GM12878 (cell line): Measurements from ENCODE around the gene RNF41. TPM values are rescaled to one million over a fixed set of nuclear protein-coding genes. Genes with fewer than 3 reads are reported as not detected.

Experiments used
- EP300 ChIP-seq, 2 experiments: fragments of 150-350 bp in 1 of 2; IDR thresholded peaks; 2 replicates each; pipeline ENCODE4 v1.6.1; 2011 to 2012; ENCODE audit warnings: low read depth in 2 of 2, low read length in 2 of 2, borderline replicate concordance in 1 of 2, improper control_type of control experiment in 1 of 2, inconsistent platforms in 1 of 2; ENCODE audit not compliant: control insufficient read depth in 1 of 2
- ESRRA ChIP-seq: IDR thresholded peaks from 2 replicates; pipeline ENCODE4 v1.6.1; 2012; ENCODE audit warnings: mild to moderate bottlenecking, low read length, improper control_type of control experiment
- FOXK2 ChIP-seq: fragments of 450-650 bp; IDR thresholded peaks from 2 replicates; pipeline ENCODE4 v1.6.1; 2017; ENCODE audit warnings: mild to moderate bottlenecking, moderate library complexity
- FOXM1 ChIP-seq: IDR thresholded peaks from 2 replicates; pipeline ENCODE4 v1.6.1; 2012; ENCODE audit warnings: low read depth, mild to moderate bottlenecking, inconsistent platforms, low read length, moderate library complexity
- HDAC2 ChIP-seq: fragments of 200-600 bp; sonication (generic); IDR thresholded peaks from 2 replicates; pipeline ENCODE4 v1.6.1; 2017
- IKZF1 ChIP-seq: fragments of 450-650 bp; conservative IDR thresholded peaks from 2 replicates; pipeline ENCODE4 v1.6.1; 2017; ENCODE audit warnings: antibody characterized with exemption, mild to moderate bottlenecking
- KAT2A ChIP-seq: conservative IDR thresholded peaks from 2 replicates; pipeline ENCODE4 v1.6.1; 2011; ENCODE audit warnings: low read depth, low read length; ENCODE audit not compliant: control insufficient read depth
- NFYB ChIP-seq: IDR thresholded peaks from 2 replicates; pipeline ENCODE4 v1.6.1; 2011; ENCODE audit warnings: low read depth, mild to moderate bottlenecking, low read length, improper control_type of control experiment, moderate library complexity; ENCODE audit not compliant: insufficient read depth
- NR2C2 ChIP-seq: IDR thresholded peaks from 2 replicates; pipeline ENCODE4 v1.6.1; 2011; ENCODE audit warnings: borderline replicate concordance, low read depth; ENCODE audit not compliant: control insufficient read depth, insufficient read length
- NR2F1 ChIP-seq: fragments of 450-650 bp; conservative IDR thresholded peaks from 2 replicates; pipeline ENCODE4 v1.6.1; 2017; ENCODE audit warnings: mild to moderate bottlenecking
- NRF1 ChIP-seq: conservative IDR thresholded peaks from 2 replicates; pipeline ENCODE4 v1.6.1; 2011; ENCODE audit warnings: mild to moderate bottlenecking, low read depth, low read length, improper control_type of control experiment
- RBBP5 ChIP-seq: fragments of 200-600 bp; sonication (generic); conservative IDR thresholded peaks from 2 replicates; pipeline ENCODE4 v1.6.1; 2016
- YBX1 ChIP-seq: fragments of 450-650 bp; IDR thresholded peaks from 2 replicates; pipeline ENCODE4 v1.6.1; 2016; ENCODE audit warnings: antibody characterized with exemption
- polyA plus RNA-seq, 11 experiments: library from polyadenylated mRNA; depleted of rRNA in 4 of 11; unstranded in 6 of 11; stranded (reverse) in 5 of 11; fragments of >200 nt; fragmentation: Nextera tagmentation in 4 of 11; fragmentation: Illumina TruSeq in 1 of 11; extraction: Ambion mirVana in 4 of 11; extraction: Trizol in 1 of 11; gene quantifications; 1 replicate in 1 of 11; 2 replicates in 10 of 11; pipeline versions ENCODE4 v1.2.1 to v1.2.3, GENCODE V29; 2011 to 2016; ENCODE audit warnings: inconsistent platforms in 2 of 11, missing spikeins in 2 of 11, low read depth in 1 of 11
- total RNA-seq, 4 experiments: library from RNA; depleted of rRNA in 3 of 4; stranded (reverse); fragments of >200 nt in 3 of 4; fragmentation: Illumina TruSeq in 1 of 4; extraction: Trizol in 1 of 4; gene quantifications; 2 replicates each; pipeline versions ENCODE4 v1.2.1 to v1.2.3, GENCODE V29; 2013 to 2021
- TF ChIP-seq, protein P1 (sequence below): IDR thresholded peaks from 2 replicates; pipeline ENCODE4 v1.6.1; 2012; ENCODE audit warnings: low read depth, low read length, improper control_type of control experiment
- TF ChIP-seq, protein P2 (sequence below): fragments of 450-650 bp; IDR thresholded peaks from 2 replicates; pipeline ENCODE4 v1.6.1; 2017; ENCODE audit warnings: mild to moderate bottlenecking, low read depth, inconsistent platforms; ENCODE audit not compliant: poor library complexity, severe bottlenecking
- TF ChIP-seq, protein P3 (sequence below): IDR thresholded peaks from 2 replicates; pipeline ENCODE4 v1.6.1; 2011; ENCODE audit warnings: mild to moderate bottlenecking, low read depth, low read length, moderate library complexity; ENCODE audit not compliant: insufficient replicate concordance
- TF ChIP-seq, protein P4 (sequence below): fragments of 150-350 bp; IDR thresholded peaks from 2 replicates; pipeline ENCODE4 v1.6.1; 2016; ENCODE audit warnings: low read depth, low read length
- TF ChIP-seq, protein P5 (sequence below): IDR thresholded peaks from 2 replicates; pipeline ENCODE4 v1.6.1; 2011; ENCODE audit warnings: borderline replicate concordance, low read depth, mild to moderate bottlenecking, moderate library complexity, mixed read lengths, low read length; ENCODE audit not compliant: insufficient read depth; ENCODE audit errors: extremely low read length
- TF ChIP-seq, protein P6 (sequence below), 3 experiments: IDR thresholded peaks in 2 of 3; conservative IDR thresholded peaks in 1 of 3; 2 replicates each; pipeline ENCODE4 v1.5.1; 2011; ENCODE audit warnings: low read depth in 3 of 3, low read length in 3 of 3, mild to moderate bottlenecking in 3 of 3, control low read depth in 2 of 3, moderate library complexity in 2 of 3, inconsistent platforms in 1 of 3, mixed read lengths in 1 of 3; ENCODE audit not compliant: control insufficient read depth in 2 of 3, insufficient read depth in 1 of 3; ENCODE audit errors: extremely low read depth in 1 of 3

Gene RNF41
- total and polyA plus RNA-seq, 10 of the 15 experiments (the other 5 are each of a cell fraction or from before 2014, with no cell fraction given) = 11.1 to 47.8 (median 30.6) TPM

DNA sequence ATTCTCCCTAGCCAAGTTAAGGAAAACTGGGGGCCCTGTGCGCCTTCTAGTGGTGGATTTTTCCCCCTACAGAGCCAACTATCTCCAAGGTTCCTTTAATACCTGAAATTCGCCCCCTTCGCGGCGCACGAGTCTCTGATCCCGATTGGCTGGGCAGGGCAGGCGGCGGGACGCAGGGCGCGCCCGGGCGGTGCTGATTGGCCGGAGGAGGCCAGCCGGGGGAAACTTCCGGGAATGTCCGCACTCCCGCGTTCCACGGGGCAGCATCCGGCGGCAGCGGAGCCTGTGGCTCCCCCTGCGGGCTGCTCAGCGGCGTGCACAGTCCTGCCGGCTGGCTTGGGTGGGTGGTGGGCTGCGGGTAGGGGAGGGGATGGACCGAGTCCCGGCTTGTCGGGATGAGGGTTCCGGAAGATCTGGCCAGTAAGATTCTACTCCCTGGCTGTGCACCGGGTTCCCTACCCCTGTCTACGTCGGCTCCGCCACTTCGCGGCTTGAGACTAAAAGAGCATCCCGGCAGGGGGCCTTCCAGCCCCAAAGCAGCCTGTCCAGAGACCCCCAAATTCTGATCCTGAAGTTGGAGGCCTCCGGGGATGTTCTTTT is 2.5 kb upstream of the RNF41 start, which contains the start of gene NABP2 (continued):
- TF ChIP-seq EP300 (IDR thresholded peaks at IDR 0.05; ENCODE audit: borderline replicate concordance in 1 of 2, control insufficient read depth in 1 of 2, low read depth in 2 of 2, low read length in 2 of 2) (0 out of 4 replicates have a peak, but pooled peaks of 1 of the 2 experiments have one; percentile 7), NRF1 (no peak), FOXK2 (no peak), NR2C2 (no peak), ESRRA (0 out of 2 replicates have a peak, but pooled peaks have one; percentile 22), IKZF1 (peak; percentile 94), KAT2A (no peak), NFYB (peak; percentile 92), YBX1 (no peak), NR2F1 (peak; percentile 44; the same call in 1 of the 2 replicates), RBBP5 (no peak), FOXM1 (peak; percentile 73; the same call in 1 of the 2 replicates), HDAC2 (no peak)
- TF ChIP-seq, protein P1, sequence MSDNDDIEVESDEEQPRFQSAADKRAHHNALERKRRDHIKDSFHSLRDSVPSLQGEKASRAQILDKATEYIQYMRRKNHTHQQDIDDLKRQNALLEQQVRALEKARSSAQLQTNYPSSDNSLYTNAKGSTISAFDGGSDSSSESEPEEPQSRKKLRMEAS = no peak; the same call in 1 of the 2 replicates
- TF ChIP-seq, protein P2, sequence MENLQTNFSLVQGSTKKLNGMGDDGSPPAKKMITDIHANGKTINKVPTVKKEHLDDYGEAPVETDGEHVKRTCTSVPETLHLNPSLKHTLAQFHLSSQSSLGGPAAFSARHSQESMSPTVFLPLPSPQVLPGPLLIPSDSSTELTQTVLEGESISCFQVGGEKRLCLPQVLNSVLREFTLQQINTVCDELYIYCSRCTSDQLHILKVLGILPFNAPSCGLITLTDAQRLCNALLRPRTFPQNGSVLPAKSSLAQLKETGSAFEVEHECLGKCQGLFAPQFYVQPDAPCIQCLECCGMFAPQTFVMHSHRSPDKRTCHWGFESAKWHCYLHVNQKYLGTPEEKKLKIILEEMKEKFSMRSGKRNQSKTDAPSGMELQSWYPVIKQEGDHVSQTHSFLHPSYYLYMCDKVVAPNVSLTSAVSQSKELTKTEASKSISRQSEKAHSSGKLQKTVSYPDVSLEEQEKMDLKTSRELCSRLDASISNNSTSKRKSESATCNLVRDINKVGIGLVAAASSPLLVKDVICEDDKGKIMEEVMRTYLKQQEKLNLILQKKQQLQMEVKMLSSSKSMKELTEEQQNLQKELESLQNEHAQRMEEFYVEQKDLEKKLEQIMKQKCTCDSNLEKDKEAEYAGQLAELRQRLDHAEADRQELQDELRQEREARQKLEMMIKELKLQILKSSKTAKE = no peak
- TF ChIP-seq, protein P3, sequence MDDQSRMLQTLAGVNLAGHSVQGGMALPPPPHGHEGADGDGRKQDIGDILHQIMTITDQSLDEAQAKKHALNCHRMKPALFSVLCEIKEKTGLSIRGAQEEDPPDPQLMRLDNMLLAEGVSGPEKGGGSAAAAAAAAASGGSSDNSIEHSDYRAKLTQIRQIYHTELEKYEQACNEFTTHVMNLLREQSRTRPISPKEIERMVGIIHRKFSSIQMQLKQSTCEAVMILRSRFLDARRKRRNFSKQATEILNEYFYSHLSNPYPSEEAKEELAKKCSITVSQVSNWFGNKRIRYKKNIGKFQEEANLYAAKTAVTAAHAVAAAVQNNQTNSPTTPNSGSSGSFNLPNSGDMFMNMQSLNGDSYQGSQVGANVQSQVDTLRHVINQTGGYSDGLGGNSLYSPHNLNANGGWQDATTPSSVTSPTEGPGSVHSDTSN = no peak
- TF ChIP-seq, protein P4, sequence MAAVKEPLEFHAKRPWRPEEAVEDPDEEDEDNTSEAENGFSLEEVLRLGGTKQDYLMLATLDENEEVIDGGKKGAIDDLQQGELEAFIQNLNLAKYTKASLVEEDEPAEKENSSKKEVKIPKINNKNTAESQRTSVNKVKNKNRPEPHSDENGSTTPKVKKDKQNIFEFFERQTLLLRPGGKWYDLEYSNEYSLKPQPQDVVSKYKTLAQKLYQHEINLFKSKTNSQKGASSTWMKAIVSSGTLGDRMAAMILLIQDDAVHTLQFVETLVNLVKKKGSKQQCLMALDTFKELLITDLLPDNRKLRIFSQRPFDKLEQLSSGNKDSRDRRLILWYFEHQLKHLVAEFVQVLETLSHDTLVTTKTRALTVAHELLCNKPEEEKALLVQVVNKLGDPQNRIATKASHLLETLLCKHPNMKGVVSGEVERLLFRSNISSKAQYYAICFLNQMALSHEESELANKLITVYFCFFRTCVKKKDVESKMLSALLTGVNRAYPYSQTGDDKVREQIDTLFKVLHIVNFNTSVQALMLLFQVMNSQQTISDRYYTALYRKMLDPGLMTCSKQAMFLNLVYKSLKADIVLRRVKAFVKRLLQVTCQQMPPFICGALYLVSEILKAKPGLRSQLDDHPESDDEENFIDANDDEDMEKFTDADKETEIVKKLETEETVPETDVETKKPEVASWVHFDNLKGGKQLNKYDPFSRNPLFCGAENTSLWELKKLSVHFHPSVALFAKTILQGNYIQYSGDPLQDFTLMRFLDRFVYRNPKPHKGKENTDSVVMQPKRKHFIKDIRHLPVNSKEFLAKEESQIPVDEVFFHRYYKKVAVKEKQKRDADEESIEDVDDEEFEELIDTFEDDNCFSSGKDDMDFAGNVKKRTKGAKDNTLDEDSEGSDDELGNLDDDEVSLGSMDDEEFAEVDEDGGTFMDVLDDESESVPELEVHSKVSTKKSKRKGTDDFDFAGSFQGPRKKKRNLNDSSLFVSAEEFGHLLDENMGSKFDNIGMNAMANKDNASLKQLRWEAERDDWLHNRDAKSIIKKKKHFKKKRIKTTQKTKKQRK = no peak; the same call in 1 of the 2 replicates
- TF ChIP-seq, protein P5, sequence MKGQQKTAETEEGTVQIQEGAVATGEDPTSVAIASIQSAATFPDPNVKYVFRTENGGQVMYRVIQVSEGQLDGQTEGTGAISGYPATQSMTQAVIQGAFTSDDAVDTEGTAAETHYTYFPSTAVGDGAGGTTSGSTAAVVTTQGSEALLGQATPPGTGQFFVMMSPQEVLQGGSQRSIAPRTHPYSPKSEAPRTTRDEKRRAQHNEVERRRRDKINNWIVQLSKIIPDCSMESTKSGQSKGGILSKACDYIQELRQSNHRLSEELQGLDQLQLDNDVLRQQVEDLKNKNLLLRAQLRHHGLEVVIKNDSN = peak; percentile 32
- TF ChIP-seq, protein P6, sequence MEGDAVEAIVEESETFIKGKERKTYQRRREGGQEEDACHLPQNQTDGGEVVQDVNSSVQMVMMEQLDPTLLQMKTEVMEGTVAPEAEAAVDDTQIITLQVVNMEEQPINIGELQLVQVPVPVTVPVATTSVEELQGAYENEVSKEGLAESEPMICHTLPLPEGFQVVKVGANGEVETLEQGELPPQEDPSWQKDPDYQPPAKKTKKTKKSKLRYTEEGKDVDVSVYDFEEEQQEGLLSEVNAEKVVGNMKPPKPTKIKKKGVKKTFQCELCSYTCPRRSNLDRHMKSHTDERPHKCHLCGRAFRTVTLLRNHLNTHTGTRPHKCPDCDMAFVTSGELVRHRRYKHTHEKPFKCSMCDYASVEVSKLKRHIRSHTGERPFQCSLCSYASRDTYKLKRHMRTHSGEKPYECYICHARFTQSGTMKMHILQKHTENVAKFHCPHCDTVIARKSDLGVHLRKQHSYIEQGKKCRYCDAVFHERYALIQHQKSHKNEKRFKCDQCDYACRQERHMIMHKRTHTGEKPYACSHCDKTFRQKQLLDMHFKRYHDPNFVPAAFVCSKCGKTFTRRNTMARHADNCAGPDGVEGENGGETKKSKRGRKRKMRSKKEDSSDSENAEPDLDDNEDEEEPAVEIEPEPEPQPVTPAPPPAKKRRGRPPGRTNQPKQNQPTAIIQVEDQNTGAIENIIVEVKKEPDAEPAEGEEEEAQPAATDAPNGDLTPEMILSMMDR (IDR thresholded peaks at IDR 0.05 in 2 of 3, conservative IDR thresholded peaks at IDR 0.05 in 1 of 3; ENCODE audit: control insufficient read depth in 2 of 3, extremely low read depth in 1 of 3, insufficient read depth in 1 of 3, low read depth in 3 of 3, low read length in 3 of 3) = peak; percentile 65 to 86 (median 85)
